SU-DHL-6 (cell line): ENCODE measurements around the gene DOK6.

Experiments used
- H2AFZ ChIP-seq: fragments of 200-600 bp; sonication (generic); 2 replicates; pipeline ENCODE4 v1.6.1; 2014; ENCODE audit warnings: low read depth, mild to moderate bottlenecking, moderate library complexity, mixed read lengths, antibody characterized with exemption, low read length; ENCODE audit not compliant: severe bottlenecking
- H3F3A ChIP-seq: fragments of 200-600 bp; shearing (Covaris generic); 2 replicates; pipeline ENCODE4 v1.6.0; 2016; ENCODE audit warnings: antibody characterized with exemption, mild to moderate bottlenecking; ENCODE audit not compliant: insufficient read depth
- H3K27ac ChIP-seq: fragments of 200-600 bp; sonication (generic); 2 replicates; pipeline ENCODE4 v1.5.1; 2016; ENCODE audit warnings: low read depth, mild to moderate bottlenecking, low read length, moderate library complexity, mixed read lengths
- H3K27me3 ChIP-seq: fragments of 200-600 bp; sonication (generic), shearing (Covaris generic); 2 replicates; pipeline ENCODE4 v1.6.0; 2014; ENCODE audit warnings: mild to moderate bottlenecking, low read length
- H3K36me3 ChIP-seq: fragments of 200-600 bp; sonication (generic); 2 replicates; pipeline ENCODE4 v1.6.1; 2014; ENCODE audit warnings: mild to moderate bottlenecking, low read length, mixed read lengths
- H3K4me2 ChIP-seq: fragments of 300-600, 200-600 bp; shearing (Covaris generic), sonication (generic); 2 replicates; pipeline ENCODE4 v1.6.0; 2014; ENCODE audit warnings: low read length, low read depth, mild to moderate bottlenecking; ENCODE audit not compliant: poor library complexity, severe bottlenecking
- H3K4me3 ChIP-seq: fragments of 200-600 bp; sonication (generic); 2 replicates; pipeline ENCODE4 v1.5.1; 2014; ENCODE audit warnings: antibody characterized with exemption, low read length, mild to moderate bottlenecking, mixed read lengths; ENCODE audit not compliant: insufficient read depth, poor library complexity, severe bottlenecking
- H3K79me2 ChIP-seq: fragments of 200-600 bp; sonication (generic); 2 replicates; pipeline ENCODE4 v1.6.1; 2014; ENCODE audit warnings: mild to moderate bottlenecking, low read length, moderate library complexity; ENCODE audit not compliant: insufficient read depth
- H3K9ac ChIP-seq: fragments of 200-600 bp; sonication (generic); 2 replicates; pipeline ENCODE4 v1.7.0; 2014; ENCODE audit warnings: mild to moderate bottlenecking, low read length
- H3K9me2 ChIP-seq: fragments of 200-600 bp; sonication (generic); replicated peaks from 2 replicates; pipeline ENCODE4 v1.6.1; 2014; ENCODE audit warnings: low read length; ENCODE audit not compliant: insufficient read depth
- H3K9me3 ChIP-seq: fragments of 200-600 bp; sonication (generic); 2 replicates; pipeline ENCODE4 v1.6.1; 2014; ENCODE audit warnings: low read length, mixed read lengths; ENCODE audit not compliant: insufficient read depth
- H4K20me1 ChIP-seq: fragments of 200-600 bp; sonication (generic); 2 replicates; pipeline ENCODE4 v1.6.1; 2014; ENCODE audit warnings: low read depth, mild to moderate bottlenecking, antibody characterized with exemption, low read length, moderate library complexity, mixed read lengths
- CTCF ChIP-seq: fragments of 200-600 bp; sonication (generic); IDR thresholded peaks from one replicate; pipeline ENCODE4 v1.5.1; 2017; ENCODE audit warnings: antibody characterized with exemption, mild to moderate bottlenecking, low read length, moderate library complexity; ENCODE audit not compliant: insufficient read depth, poor library complexity, severe bottlenecking
- EZH2phosphoT487 ChIP-seq: fragments of 200-600 bp; sonication (generic), shearing (Covaris generic); conservative IDR thresholded peaks from 2 replicates; pipeline ENCODE4 v1.6.1; 2018; ENCODE audit warnings: mild to moderate bottlenecking, antibody characterized with exemption, low read length, moderate library complexity, mixed read lengths

The DOK6 gene

GRCh38 chr18:69703461-69703860 lies 302.8 kb downstream of the DOK6 start:
- H3F3A ChIP-seq: no peaks in the 10 kb centered on the region
- no peaks in the 10 kb centered on the region for H3K79me2 ChIP-seq
- TF ChIP-seq CTCF (no peak), EZH2phosphoT487 (no peak)
- no peak overlapping the region for H3K9ac ChIP-seq
- H3K4me2 ChIP-seq: no peak overlapping the region
- H3K36me3 ChIP-seq: no peaks in the 10 kb centered on the region; the same call in 1 of the 2 replicates
- H4K20me1 ChIP-seq: no peaks in the 10 kb centered on the region
- no peaks in the 10 kb centered on the region for H3K9me3 ChIP-seq
- no peak overlapping the region for H2AFZ ChIP-seq
- H3K9me2 ChIP-seq: no peaks in the 10 kb centered on the region
- H3K27ac ChIP-seq: no peak overlapping the region
- no peaks in the 10 kb centered on the region for H3K27me3 ChIP-seq
- no peak overlapping the region for H3K4me3 ChIP-seq

- TF ChIP-seq CTCF (no peak), EZH2phosphoT487 (no peak)
- Histone ChIP-seq H3K9me2 (no peaks in the 10 kb centered on the region), H3F3A (no peaks in the 10 kb centered on the region), H3K9me3 (no peaks in the 10 kb centered on the region), H3K36me3 (no peaks in the 10 kb centered on the region; the same call in 1 of the 2 replicates), H3K9ac (no peak overlapping the region), H3K27me3 (no peaks in the 10 kb centered on the region), H3K4me3 (no peak overlapping the region), H3K4me2 (no peak overlapping the region), H3K27ac (no peak overlapping the region), H4K20me1 (no peaks in the 10 kb centered on the region), H3K79me2 (no peaks in the 10 kb centered on the region), H2AFZ (no peak overlapping the region)
Observed at GRCh38 chr18:69705987-69706386, 305.3 kb downstream of the DOK6 start.

- no peaks in the 10 kb centered on the region for H3K79me2 ChIP-seq
- no peak overlapping the region for H2AFZ ChIP-seq
- no peak overlapping the region for H3K4me2 ChIP-seq
- no peak overlapping the region for H3K27ac ChIP-seq
- H3K27me3 ChIP-seq: no peaks in the 10 kb centered on the region
- H4K20me1 ChIP-seq: no peaks in the 10 kb centered on the region
- H3K9me2 ChIP-seq: no peaks in the 10 kb centered on the region
- H3K36me3 ChIP-seq: no peaks in the 10 kb centered on the region
- no peak overlapping the region for H3K4me3 ChIP-seq
- TF ChIP-seq EZH2phosphoT487 (no peak), CTCF (no peak)
- H3F3A ChIP-seq: no peaks in the 10 kb centered on the region
- no peak overlapping the region for H3K9ac ChIP-seq
- no peaks in the 10 kb centered on the region for H3K9me3 ChIP-seq
Observed at GRCh38 chr18:69708844-69709243, 308.2 kb downstream of the DOK6 start.
